Epithelial cell of esophagus (primary cell): Measurements from ENCODE around the gene ZMYND12.

ENCODE experiments used
- DNase-seq: peaks from one replicate; pipeline ENCODE4 v3.0.0; 2010; ENCODE audit warnings: low read depth
- H3K4me3 ChIP-seq: 2 replicates; pipeline ENCODE4 v1.5.1; 2011; ENCODE audit warnings: mild to moderate bottlenecking, low read length, control low read depth
- CTCF ChIP-seq: IDR thresholded peaks from 2 replicates; pipeline ENCODE4 v1.5.1; 2011; ENCODE audit warnings: low read depth, mild to moderate bottlenecking, low read length, control low read depth, inconsistent platforms; ENCODE audit not compliant: insufficient read depth; ENCODE audit errors: missing control alignments

The ZMYND12 gene

GRCh38 chr1:42381280-42381673, 74.5 kb downstream of the ZMYND12 start:
- DNase-seq = no peak
- H3K4me3 ChIP-seq = no peak overlapping the region
- TF ChIP-seq CTCF = no peak

GRCh38 chr1:42380586-42381279, 75.1 kb downstream of the ZMYND12 start, which contains the start of gene RIMKLA:
RIMKLA (plus strand) TSS chr1:42380792; CDS start chr1:42380935, 143 bp downstream.
- DNase-seq = peak; percentile 51
- no peak for TF ChIP-seq CTCF
- no peak within 1 kb of the TSS for H3K4me3 ChIP-seq
